ENCODE data around the gene ZNF597. TPM values are rescaled to one million over a fixed set of nuclear protein-coding genes. Genes with fewer than 3 reads are reported as not detected.

ZNF597 gene
- total RNA-seq, 1 experiment from 2014 or later: 2.2 TPM

GRCh38 chr16:3400779-3401688 lies 42.3 kb downstream of the ZNF597 start, which contains the start of the genes ZNF174 and ZSCAN32 (continued):
- TF ChIP-seq IRF1 (CRISPR knock-in tag; IDR thresholded peaks at IDR 0.05) (no peak), CBFB (CRISPR knock-in tag; IDR thresholded peaks at IDR 0.05; ENCODE audit: low read depth) (no peak), ZNF512 (CRISPR knock-in tag; IDR thresholded peaks at IDR 0.05; ENCODE audit: borderline replicate concordance) (no peak), NR3C1 (CRISPR knock-in tag; conservative IDR thresholded peaks at IDR 0.05; ENCODE audit: low read depth) (no peak), ZNF219 (CRISPR knock-in tag; IDR thresholded peaks at IDR 0.05; ENCODE audit: borderline replicate concordance) (no peak; the same call in 1 of the 2 replicates), SP1 (CRISPR knock-in tag; conservative IDR thresholded peaks at IDR 0.05) (peak; percentile 100), ARID4B (CRISPR knock-in tag; IDR thresholded peaks at IDR 0.05; ENCODE audit: borderline replicate concordance) (peak; percentile 81; the same call in 1 of the 2 replicates), E2F4 (CRISPR knock-in tag; IDR thresholded peaks at IDR 0.05; ENCODE audit: borderline replicate concordance, low read depth) (no peak), MAX (CRISPR knock-in tag; IDR thresholded peaks at IDR 0.05) (peak; percentile 83), PREB (CRISPR knock-in tag; IDR thresholded peaks at IDR 0.05; ENCODE audit: borderline replicate concordance) (0 out of 2 replicates have a peak, but pooled peaks have one; percentile 40), SMAD4 (CRISPR knock-in tag; IDR thresholded peaks at IDR 0.05) (peak; percentile 63; the same call in 1 of the 2 replicates), ESRRA (CRISPR knock-in tag; IDR thresholded peaks at IDR 0.05; ENCODE audit: borderline replicate concordance) (0 out of 2 replicates have a peak, but pooled peaks have one; percentile 62), ZNF138 (CRISPR knock-in tag; conservative IDR thresholded peaks at IDR 0.05) (no peak), E2F1 (CRISPR knock-in tag; IDR thresholded peaks at IDR 0.05) (no peak), JAZF1 (CRISPR knock-in tag; IDR thresholded peaks at IDR 0.05) (no peak), STAT6 (CRISPR knock-in tag; conservative IDR thresholded peaks at IDR 0.05; ENCODE audit: low read depth) (no peak), CTCF (IDR thresholded peaks at IDR 0.05) (no peak), GABPB1 (CRISPR knock-in tag; IDR thresholded peaks at IDR 0.05) (peak; percentile 68), ZNF232 (CRISPR knock-in tag; IDR thresholded peaks at IDR 0.05) (peak; percentile 89; the same call in 1 of the 2 replicates)

Measured in WTC11 (cell line).